Dedifferentiated amniotic fluid mesenchymal stem cell (primary cell): Measurements from ENCODE around the gene DAP3.
"Not testable (repeated sequence)": the region's sequence is repeated elsewhere in the genome, so short reads cannot be mapped to it uniquely, and the experiment has no call there.

Experiments used
- DNase-seq: peaks from one replicate; pipeline ENCODE4 v3.0.0-alpha.2; 2016; ENCODE audit errors: extremely low spot score

The DAP3 gene

GRCh38 chr1:155717041-155717440, 28.1 kb downstream of the DAP3 start:
- DNase-seq = no peak

GRCh38 chr1:155718524-155719115, 29.7 kb downstream of the DAP3 start:
- not testable (repeated sequence) for DNase-seq

GRCh38 chr1:155719703-155720102, 30.8 kb downstream of the DAP3 start:
- no peak for DNase-seq

DNA sequence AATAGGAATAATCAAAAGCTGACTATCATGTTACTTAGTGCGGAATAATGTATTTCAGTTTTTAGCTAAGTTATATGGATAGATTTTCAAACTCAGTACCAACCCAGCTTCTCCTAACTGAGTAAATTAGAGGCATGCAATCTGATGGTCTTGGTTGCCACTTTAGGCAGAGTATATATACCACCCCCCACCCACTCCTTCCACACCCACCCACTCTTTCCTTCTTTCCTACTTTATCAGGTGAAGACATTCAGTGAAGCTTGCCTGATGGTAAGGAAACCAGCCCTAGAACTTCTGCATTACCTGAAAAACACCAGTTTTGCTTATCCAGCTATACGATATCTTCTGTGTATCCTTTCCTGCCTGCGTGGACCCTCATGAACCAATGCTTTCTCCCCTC, 36.3 kb downstream of the DAP3 start:
- no peak for DNase-seq

DNA sequence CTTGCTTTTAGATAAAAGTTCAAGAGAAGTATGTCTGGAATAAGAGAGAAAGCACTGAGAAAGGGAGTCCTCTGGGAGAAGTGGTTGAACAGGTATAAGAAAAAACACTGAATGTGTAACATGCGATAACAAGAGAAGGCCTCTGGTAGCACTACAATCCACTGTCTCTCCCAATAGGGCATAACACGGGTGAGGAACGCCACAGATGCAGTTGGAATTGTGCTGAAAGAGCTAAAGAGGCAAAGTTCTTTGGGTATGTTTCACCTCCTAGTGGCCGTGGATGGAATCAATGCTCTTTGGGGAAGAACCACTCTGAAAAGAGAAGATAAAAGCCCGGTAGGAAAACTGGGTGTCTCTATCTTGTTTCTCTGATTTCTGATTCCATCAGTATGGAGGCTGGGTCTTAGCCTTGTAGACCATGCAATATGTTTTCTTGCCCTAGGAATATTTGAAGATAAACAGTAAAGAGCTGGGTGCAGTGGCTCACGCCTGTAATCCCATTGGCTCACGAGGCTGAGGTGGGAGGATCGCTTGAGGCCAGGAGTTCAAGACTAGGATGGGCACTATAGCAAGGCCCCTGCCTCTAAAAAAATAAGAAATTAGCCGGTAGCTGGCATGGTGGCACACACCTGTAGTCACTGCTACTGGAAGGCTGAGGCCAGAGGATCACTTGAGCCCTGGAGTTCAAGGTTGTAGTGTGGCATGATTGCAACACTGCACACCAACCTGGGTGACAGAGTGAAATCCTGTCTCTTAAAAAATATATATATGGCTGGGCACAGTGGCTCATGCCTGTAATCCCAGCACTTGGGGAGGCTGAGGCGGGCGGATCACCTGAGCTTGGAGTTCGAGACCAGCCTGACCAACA, 40.4 kb downstream of the DAP3 start:
- peak; percentile 40 for DNase-seq

- DNase-seq = no peak
Observed at GRCh38 chr1:155740995-155741394, 52.1 kb downstream of the DAP3 start.

DNA sequence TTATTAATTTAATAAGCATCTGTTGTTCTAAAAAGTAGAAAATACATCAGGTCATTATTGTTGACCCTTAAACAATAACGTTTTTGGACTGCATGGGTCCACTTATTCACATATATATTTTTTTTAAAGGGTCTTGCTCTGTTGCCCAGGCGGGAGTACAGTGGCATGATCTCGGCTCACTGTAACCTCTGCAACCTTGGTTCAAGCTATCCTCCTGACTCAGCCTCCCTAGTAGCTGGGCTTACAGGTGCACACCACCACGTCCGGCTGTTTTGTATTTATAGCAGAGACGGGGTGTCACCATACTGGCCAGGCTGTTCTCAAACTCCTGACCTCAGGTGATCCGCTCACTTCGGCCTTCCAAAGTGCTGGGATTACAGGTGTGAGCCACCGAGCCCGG, 53.0 kb downstream of the DAP3 start:
- DNase-seq = no peak

GRCh38 chr1:155744711-155745283, 55.9 kb downstream of the DAP3 start:
- no peak for DNase-seq

DNA sequence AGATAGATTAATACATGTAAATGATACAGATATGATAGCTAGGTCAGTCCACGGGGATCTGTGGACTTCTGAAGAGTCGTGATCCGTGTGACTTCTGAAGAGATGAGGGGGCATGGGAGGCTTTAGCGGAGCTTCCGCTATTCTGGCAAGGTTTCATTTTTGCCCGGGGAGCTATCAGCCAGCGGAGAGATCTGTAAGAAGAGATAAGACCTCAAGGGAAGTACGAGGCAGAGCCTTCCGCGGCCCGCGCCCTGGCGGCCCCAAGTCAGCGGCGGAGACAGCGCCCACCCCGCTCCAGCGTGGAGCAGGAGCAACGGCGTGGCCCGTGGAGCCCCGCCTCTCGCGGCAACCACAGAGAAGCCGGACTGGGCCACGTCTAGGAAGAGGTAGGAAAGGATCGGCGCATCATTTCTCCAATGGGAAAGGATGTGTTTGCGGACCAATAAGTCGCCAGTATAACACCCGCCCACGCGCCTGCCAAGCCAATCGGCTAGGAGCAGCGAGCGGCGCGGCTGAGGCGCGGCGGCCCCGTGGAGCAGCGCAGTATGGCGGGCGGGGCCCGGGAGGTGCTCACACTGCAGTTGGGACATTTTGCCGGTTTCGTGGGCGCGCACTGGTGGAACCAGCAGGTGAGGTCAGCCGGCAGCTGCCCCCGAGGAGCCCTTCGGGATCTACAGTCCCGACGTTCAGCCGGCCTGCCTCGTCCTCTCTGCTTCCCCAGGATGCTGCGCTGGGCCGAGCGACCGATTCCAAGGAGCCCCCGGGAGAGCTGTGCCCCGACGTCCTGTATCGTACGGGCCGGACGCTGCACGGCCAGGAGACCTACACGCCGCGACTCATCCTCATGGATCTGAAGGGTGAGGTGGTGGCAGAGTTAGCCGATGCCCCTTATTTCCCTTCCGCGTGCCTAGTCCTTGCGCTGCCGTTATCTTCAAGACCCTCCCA, 56.7 kb downstream of the DAP3 start:
- peak; percentile 98 for DNase-seq

GRCh38 chr1:155747586-155747985, 58.7 kb downstream of the DAP3 start:
- DNase-seq = not testable (repeated sequence)

GRCh38 chr1:155748141-155748540, 59.2 kb downstream of the DAP3 start:
- not testable (repeated sequence) for DNase-seq

GRCh38 chr1:155759017-155759416, 70.1 kb downstream of the DAP3 start:
- DNase-seq = not testable (repeated sequence)

DNA sequence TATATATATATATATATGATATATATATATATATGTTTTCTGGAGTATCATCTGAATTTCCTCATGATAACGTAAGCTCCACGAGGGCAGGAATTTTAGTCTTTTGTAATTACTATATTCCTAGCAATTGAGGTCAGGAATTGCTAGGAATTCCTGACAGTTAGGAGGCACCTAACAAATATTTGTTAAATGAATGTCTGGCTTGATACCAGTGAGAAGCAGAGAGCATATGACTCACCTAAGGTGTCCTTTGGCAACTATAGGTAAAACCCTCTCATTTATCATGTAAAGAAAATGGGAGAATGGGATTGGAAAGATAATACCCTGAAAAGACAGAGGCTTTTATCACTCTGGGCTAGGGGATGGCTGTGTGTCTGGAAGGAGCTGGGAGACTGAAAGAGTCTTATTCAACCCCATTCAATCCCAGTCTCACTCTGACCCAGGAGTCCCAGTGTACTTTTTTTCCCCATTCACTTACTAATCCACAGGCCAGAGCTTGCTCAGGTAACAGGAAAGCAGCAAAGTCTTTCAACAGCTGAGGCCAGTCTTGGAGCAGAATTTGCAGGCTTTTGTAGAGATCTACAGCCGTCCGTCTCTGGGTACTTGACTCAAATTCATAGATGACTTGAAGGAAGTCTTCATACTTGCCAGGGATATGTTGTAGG, 71.2 kb downstream of the DAP3 start:
- DNase-seq = no peak

DNA sequence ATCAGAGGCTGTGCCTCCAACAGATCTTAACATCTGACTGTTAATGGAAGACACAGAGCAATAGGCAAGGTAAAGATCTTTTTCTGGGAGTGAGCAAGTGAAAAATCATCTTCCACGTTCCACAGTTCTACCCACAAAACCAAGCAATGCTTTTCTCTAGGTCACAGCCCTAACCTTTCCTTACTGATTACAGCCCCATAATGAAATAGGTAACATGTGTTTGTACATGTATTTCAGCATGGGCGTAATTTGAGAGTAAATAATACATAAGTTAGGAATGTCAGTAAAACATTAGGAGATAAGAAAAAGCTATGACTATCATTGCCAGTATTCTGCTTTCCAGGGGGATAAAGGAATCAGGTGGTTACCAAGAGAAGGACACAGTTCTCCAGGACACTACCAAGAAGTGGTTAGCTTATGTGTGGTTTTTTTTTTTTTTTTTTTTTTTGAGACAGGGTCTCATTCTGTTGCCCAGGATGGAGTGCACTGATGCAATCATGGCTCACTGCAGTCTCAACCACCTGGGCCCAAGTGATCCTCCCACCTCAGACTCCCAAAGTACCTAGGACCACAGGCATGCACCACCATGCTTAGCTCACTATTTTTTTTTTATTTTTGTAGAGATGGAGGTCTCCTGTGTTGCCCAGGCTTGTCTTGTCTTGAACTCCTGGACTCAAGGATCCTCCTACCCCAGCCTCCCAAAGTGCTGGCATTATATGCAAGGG, 72.0 kb downstream of the DAP3 start:
- DNase-seq = no peak

GRCh38 chr1:155761736-155762405, 73.0 kb downstream of the DAP3 start:
- DNase-seq = no peak

- peak; percentile 90 for DNase-seq
Observed at GRCh38 chr1:155763090-155763815, 74.4 kb downstream of the DAP3 start.

DNA sequence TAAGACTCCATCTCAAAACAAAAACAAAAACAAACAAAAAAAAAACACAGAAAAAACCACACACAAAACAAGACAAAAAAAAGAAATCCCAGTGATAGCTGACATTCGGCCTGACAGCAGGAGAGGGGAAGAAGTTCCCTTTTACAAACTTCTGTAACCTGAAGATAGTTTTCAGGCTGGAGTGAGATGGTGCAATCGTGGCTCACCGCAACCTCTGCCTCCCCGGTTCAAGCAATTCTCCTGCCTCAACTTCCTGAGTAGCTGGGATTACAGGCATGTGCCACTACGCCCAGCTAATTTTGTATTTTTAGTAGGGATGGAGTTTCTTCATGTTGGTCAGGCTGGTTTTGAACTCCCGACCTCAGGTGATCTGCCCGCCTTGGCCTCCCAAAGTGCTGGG, 75.1 kb downstream of the DAP3 start:
- DNase-seq = not testable (repeated sequence)

- DNase-seq = not testable (repeated sequence)
Observed at GRCh38 chr1:155767399-155767989, 78.6 kb downstream of the DAP3 start.

GRCh38 chr1:155769257-155769656, 80.4 kb downstream of the DAP3 start:
- DNase-seq = no peak
